T-helper 2 cell treated with Interferon-gamma antibody and Interleukin-4, amounts not matched to agents 5 μg/mL and 100 μg/mL, for 36 hours (primary cell): ENCODE measurements around the gene GAL.

Experiments
- DNase-seq: peaks from one replicate; pipeline ENCODE4 v3.0.0; 2021; ENCODE audit warnings: low spot score
- H3K27ac Mint-ChIP-seq: one replicate; pipeline ENCODE4 v1.8.0; 2021; ENCODE audit warnings: mild to moderate bottlenecking, mixed read lengths
- H3K27me3 Mint-ChIP-seq: one replicate; pipeline ENCODE4 v1.8.0; 2021; ENCODE audit warnings: low read depth, mixed read lengths
- H3K36me3 Mint-ChIP-seq: one replicate; pipeline ENCODE4 v1.8.0; 2021; ENCODE audit warnings: low read depth, mixed read lengths
- H3K4me1 Mint-ChIP-seq: one replicate; pipeline ENCODE4 v1.8.0; 2021; ENCODE audit warnings: low read depth, mixed read lengths
- H3K4me3 Mint-ChIP-seq: one replicate; pipeline ENCODE4 v1.8.0; 2022; ENCODE audit warnings: mild to moderate bottlenecking, moderate library complexity, mixed read lengths
- H3K9me3 Mint-ChIP-seq: one replicate; pipeline ENCODE4 v1.8.0; 2021; ENCODE audit warnings: mixed read lengths

The GAL gene

GRCh38 chr11:68664141-68664540, 20.2 kb upstream of the GAL start:
- Mint-ChIP-seq H3K27ac (no peak overlapping the region), H3K4me1 (no peaks in the 10 kb centered on the region), H3K9me3 (no peaks in the 10 kb centered on the region), H3K36me3 (no peaks in the 10 kb centered on the region), H3K4me3 (no peak overlapping the region), H3K27me3 (no peaks in the 10 kb centered on the region)
- DNase-seq = no peak

GRCh38 chr11:68664906-68665305, 19.4 kb upstream of the GAL start:
- Mint-ChIP-seq H3K36me3 (no peaks in the 10 kb centered on the region), H3K9me3 (no peaks in the 10 kb centered on the region), H3K4me1 (no peaks in the 10 kb centered on the region), H3K27me3 (no peaks in the 10 kb centered on the region), H3K4me3 (no peak overlapping the region), H3K27ac (no peak overlapping the region)
- DNase-seq = no peak

GRCh38 chr11:68665436-68665835, 18.9 kb upstream of the GAL start:
- H3K27me3 Mint-ChIP-seq = no peaks in the 10 kb centered on the region
- H3K4me3 Mint-ChIP-seq = no peak overlapping the region
- no peaks in the 10 kb centered on the region for H3K9me3 Mint-ChIP-seq
- H3K4me1 Mint-ChIP-seq = no peaks in the 10 kb centered on the region
- H3K27ac Mint-ChIP-seq = no peak overlapping the region
- DNase-seq = no peak
- no peaks in the 10 kb centered on the region for H3K36me3 Mint-ChIP-seq

- Mint-ChIP-seq H3K27ac (no peak overlapping the region), H3K4me3 (no peak overlapping the region), H3K27me3 (peaks cover under 1% of the 10 kb centered on the region), H3K36me3 (no peaks in the 10 kb centered on the region), H3K4me1 (no peaks in the 10 kb centered on the region), H3K9me3 (no peaks in the 10 kb centered on the region)
- no peak for DNase-seq
These were observed 17.5 kb upstream of the GAL start for GRCh38 chr11:68666849-68667248.

- H3K36me3 Mint-ChIP-seq = no peaks in the 10 kb centered on the region
These were observed 16.5 kb upstream of the GAL start for GRCh38 chr11:68667511-68668500.

GRCh38 chr11:68669301-68670090, 14.8 kb upstream of the GAL start:
- no peak for DNase-seq
- Mint-ChIP-seq H3K4me1 (no peaks in the 10 kb centered on the region), H3K4me3 (no peak overlapping the region), H3K27ac (no peak overlapping the region), H3K36me3 (no peaks in the 10 kb centered on the region), H3K9me3 (no peaks in the 10 kb centered on the region), H3K27me3 (peaks cover 5% of the 10 kb centered on the region)

More at GRCh38 chr11:68667511-68668500, 16.5 kb upstream of the GAL start:
- H3K4me1 Mint-ChIP-seq = no peaks in the 10 kb centered on the region
- peaks cover 3% of the 10 kb centered on the region for H3K27me3 Mint-ChIP-seq
- H3K9me3 Mint-ChIP-seq = no peaks in the 10 kb centered on the region
- H3K27ac Mint-ChIP-seq = no peak overlapping the region
- no peak for DNase-seq
- no peak overlapping the region for H3K4me3 Mint-ChIP-seq

GRCh38 chr11:68670208-68670992, 13.9 kb upstream of the GAL start:
- H3K9me3 Mint-ChIP-seq = no peaks in the 10 kb centered on the region
- no peak overlapping the region for H3K27ac Mint-ChIP-seq
- H3K27me3 Mint-ChIP-seq = peaks cover 5% of the 10 kb centered on the region
- H3K4me1 Mint-ChIP-seq = no peaks in the 10 kb centered on the region
- no peaks in the 10 kb centered on the region for H3K36me3 Mint-ChIP-seq
- no peak for DNase-seq
- no peak overlapping the region for H3K4me3 Mint-ChIP-seq

- Mint-ChIP-seq H3K4me3 (no peak overlapping the region), H3K9me3 (no peaks in the 10 kb centered on the region), H3K27me3 (peaks cover 5% of the 10 kb centered on the region), H3K27ac (no peak overlapping the region), H3K4me1 (no peaks in the 10 kb centered on the region), H3K36me3 (no peaks in the 10 kb centered on the region)
- no peak for DNase-seq
These were observed 10.9 kb upstream of the GAL start for GRCh38 chr11:68673306-68673945.

- Mint-ChIP-seq H3K9me3 (no peaks in the 10 kb centered on the region), H3K36me3 (no peaks in the 10 kb centered on the region)
- no peak for DNase-seq
These were observed 10.4 kb upstream of the GAL start for GRCh38 chr11:68673991-68674390.

GRCh38 chr11:68674461-68674860, 9.9 kb upstream of the GAL start:
- Mint-ChIP-seq H3K9me3 (no peaks in the 10 kb centered on the region), H3K27me3 (peaks cover 5% of the 10 kb centered on the region), H3K4me1 (no peaks in the 10 kb centered on the region), H3K27ac (no peak overlapping the region), H3K36me3 (no peaks in the 10 kb centered on the region), H3K4me3 (no peak overlapping the region)
- DNase-seq = no peak

More at GRCh38 chr11:68673991-68674390, 10.4 kb upstream of the GAL start:
- Mint-ChIP-seq H3K27me3 (peaks cover 5% of the 10 kb centered on the region), H3K4me1 (no peaks in the 10 kb centered on the region), H3K27ac (no peak overlapping the region), H3K4me3 (no peak overlapping the region)

GRCh38 chr11:68677432-68677831, 6.9 kb upstream of the GAL start:
- Mint-ChIP-seq H3K27me3 (peaks cover 10% of the 10 kb centered on the region), H3K9me3 (no peaks in the 10 kb centered on the region), H3K36me3 (no peaks in the 10 kb centered on the region), H3K4me1 (no peaks in the 10 kb centered on the region), H3K4me3 (no peak overlapping the region), H3K27ac (no peak overlapping the region)
- no peak for DNase-seq

- H3K9me3 Mint-ChIP-seq = no peaks in the 10 kb centered on the region
- peaks cover 15% of the 10 kb centered on the region for H3K27me3 Mint-ChIP-seq
- H3K4me3 Mint-ChIP-seq = no peak overlapping the region
- H3K4me1 Mint-ChIP-seq = no peaks in the 10 kb centered on the region
- DNase-seq = no peak
- no peak overlapping the region for H3K27ac Mint-ChIP-seq
- H3K36me3 Mint-ChIP-seq = no peaks in the 10 kb centered on the region
These were observed 6.3 kb upstream of the GAL start for GRCh38 chr11:68678031-68678441.

GRCh38 chr11:68680541-68681231, 3.7 kb upstream of the GAL start:
- peaks cover 27% of the 10 kb centered on the region for H3K27me3 Mint-ChIP-seq
- no peaks in the 10 kb centered on the region for H3K9me3 Mint-ChIP-seq
- DNase-seq = no peak
- H3K4me3 Mint-ChIP-seq = no peak overlapping the region
- no peak overlapping the region for H3K27ac Mint-ChIP-seq
- no peaks in the 10 kb centered on the region for H3K36me3 Mint-ChIP-seq
- H3K4me1 Mint-ChIP-seq = no peaks in the 10 kb centered on the region
